SU-DHL-6 (cell line): ENCODE results near the gene XIRP1.

ENCODE experiments used
- H2AFZ ChIP-seq: fragments of 200-600 bp; sonication (generic); 2 replicates; pipeline ENCODE4 v1.6.1; 2014; ENCODE audit warnings: low read depth, mild to moderate bottlenecking, moderate library complexity, mixed read lengths, antibody characterized with exemption, low read length; ENCODE audit not compliant: severe bottlenecking
- H3F3A ChIP-seq: fragments of 200-600 bp; shearing (Covaris generic); 2 replicates; pipeline ENCODE4 v1.6.0; 2016; ENCODE audit warnings: antibody characterized with exemption, mild to moderate bottlenecking; ENCODE audit not compliant: insufficient read depth
- H3K27ac ChIP-seq: fragments of 200-600 bp; sonication (generic); 2 replicates; pipeline ENCODE4 v1.5.1; 2016; ENCODE audit warnings: low read depth, mild to moderate bottlenecking, low read length, moderate library complexity, mixed read lengths
- H3K27me3 ChIP-seq: fragments of 200-600 bp; sonication (generic), shearing (Covaris generic); 2 replicates; pipeline ENCODE4 v1.6.0; 2014; ENCODE audit warnings: mild to moderate bottlenecking, low read length
- H3K36me3 ChIP-seq: fragments of 200-600 bp; sonication (generic); 2 replicates; pipeline ENCODE4 v1.6.1; 2014; ENCODE audit warnings: mild to moderate bottlenecking, low read length, mixed read lengths
- H3K4me2 ChIP-seq: fragments of 300-600, 200-600 bp; shearing (Covaris generic), sonication (generic); 2 replicates; pipeline ENCODE4 v1.6.0; 2014; ENCODE audit warnings: low read length, low read depth, mild to moderate bottlenecking; ENCODE audit not compliant: poor library complexity, severe bottlenecking
- H3K4me3 ChIP-seq: fragments of 200-600 bp; sonication (generic); 2 replicates; pipeline ENCODE4 v1.5.1; 2014; ENCODE audit warnings: antibody characterized with exemption, low read length, mild to moderate bottlenecking, mixed read lengths; ENCODE audit not compliant: insufficient read depth, poor library complexity, severe bottlenecking
- H3K79me2 ChIP-seq: fragments of 200-600 bp; sonication (generic); 2 replicates; pipeline ENCODE4 v1.6.1; 2014; ENCODE audit warnings: mild to moderate bottlenecking, low read length, moderate library complexity; ENCODE audit not compliant: insufficient read depth
- H3K9ac ChIP-seq: fragments of 200-600 bp; sonication (generic); 2 replicates; pipeline ENCODE4 v1.7.0; 2014; ENCODE audit warnings: mild to moderate bottlenecking, low read length
- H3K9me2 ChIP-seq: fragments of 200-600 bp; sonication (generic); replicated peaks from 2 replicates; pipeline ENCODE4 v1.6.1; 2014; ENCODE audit warnings: low read length; ENCODE audit not compliant: insufficient read depth
- H3K9me3 ChIP-seq: fragments of 200-600 bp; sonication (generic); 2 replicates; pipeline ENCODE4 v1.6.1; 2014; ENCODE audit warnings: low read length, mixed read lengths; ENCODE audit not compliant: insufficient read depth
- H4K20me1 ChIP-seq: fragments of 200-600 bp; sonication (generic); 2 replicates; pipeline ENCODE4 v1.6.1; 2014; ENCODE audit warnings: low read depth, mild to moderate bottlenecking, antibody characterized with exemption, low read length, moderate library complexity, mixed read lengths
- EZH2phosphoT487 ChIP-seq: fragments of 200-600 bp; sonication (generic), shearing (Covaris generic); conservative IDR thresholded peaks from 2 replicates; pipeline ENCODE4 v1.6.1; 2018; ENCODE audit warnings: mild to moderate bottlenecking, antibody characterized with exemption, low read length, moderate library complexity, mixed read lengths
- TF ChIP-seq, protein P1 (sequence below): fragments of 200-600 bp; sonication (generic); IDR thresholded peaks from one replicate; pipeline ENCODE4 v1.5.1; 2017; ENCODE audit warnings: antibody characterized with exemption, mild to moderate bottlenecking, low read length, moderate library complexity; ENCODE audit not compliant: insufficient read depth, poor library complexity, severe bottlenecking

Gene XIRP1

DNA sequence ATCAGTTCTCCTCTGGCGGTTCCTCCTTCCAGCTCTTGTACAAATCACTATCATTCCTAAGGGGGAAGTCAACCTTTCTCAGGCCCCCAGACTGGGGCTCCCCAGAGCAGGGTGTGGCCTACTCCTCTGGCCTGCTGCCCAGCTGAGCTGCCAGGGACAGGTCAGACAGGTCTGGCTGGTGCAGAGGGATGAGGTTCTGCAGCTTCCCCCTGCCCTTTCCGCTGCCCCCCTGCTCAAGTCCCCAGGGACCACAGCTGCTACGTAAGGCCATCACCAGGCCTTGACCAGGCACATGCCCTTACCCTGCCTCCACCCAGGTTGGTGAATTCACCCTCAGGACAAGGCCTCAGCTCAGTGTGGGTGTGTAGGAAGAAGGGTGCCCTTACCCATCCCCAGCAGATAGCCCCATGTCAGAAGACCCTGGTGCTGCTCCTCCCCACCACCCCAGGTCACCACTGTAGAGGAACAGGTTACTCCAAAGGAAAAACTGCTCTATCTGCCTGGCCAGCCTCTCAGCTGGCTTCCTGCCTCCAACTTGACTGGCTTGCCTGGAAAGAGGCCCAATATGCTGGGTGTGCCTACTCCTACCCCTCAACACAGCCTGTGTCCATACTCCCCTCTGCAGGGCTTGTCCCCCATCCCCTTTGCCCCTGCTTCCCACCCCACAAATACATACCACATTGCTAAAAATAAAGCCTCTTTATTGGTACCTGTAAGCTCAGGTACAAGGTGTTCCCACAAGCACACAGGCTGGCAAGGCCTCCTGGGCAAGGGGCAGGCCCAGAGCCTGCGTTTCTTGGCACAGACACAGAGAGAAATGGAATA, 51.0 kb downstream of the XIRP1 start:
- H3K4me2 ChIP-seq, result no peak overlapping the region

DNA sequence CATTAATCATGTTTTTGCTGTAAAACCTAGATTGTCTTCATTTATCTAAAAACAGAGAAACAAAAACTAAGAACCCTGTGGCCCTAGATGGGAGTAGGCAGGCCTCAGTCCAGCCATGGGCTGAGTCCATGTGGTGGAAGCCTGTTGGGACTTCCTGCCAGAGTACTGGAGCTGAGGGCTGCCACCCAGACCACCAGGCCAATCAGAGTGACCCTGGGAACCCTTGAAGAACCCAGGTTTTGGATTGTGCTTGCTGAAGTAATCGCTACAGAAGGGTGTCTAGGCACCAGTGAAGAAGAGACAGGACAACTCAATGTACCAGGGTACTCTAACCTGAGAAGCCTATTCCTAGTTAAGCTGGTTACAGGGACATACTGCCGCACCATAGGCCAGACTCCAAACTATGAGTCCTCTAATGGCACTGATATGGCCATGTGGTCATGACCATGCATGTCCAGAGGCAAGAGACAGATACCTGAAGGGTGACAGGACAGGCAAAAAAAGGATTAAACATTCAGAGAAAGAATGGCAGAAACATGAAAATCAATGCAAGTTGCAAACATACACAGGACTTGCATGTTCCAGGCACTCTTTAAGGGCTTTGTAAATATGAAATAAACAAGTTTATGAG, 51.9 kb downstream of the XIRP1 start:
- Histone ChIP-seq H3K4me2 (no peak overlapping the region), H4K20me1 (no peaks in the 10 kb centered on the region), H3K9me3 (no peaks in the 10 kb centered on the region), H3F3A (no peaks in the 10 kb centered on the region), H3K4me3 (no peak overlapping the region), H3K9me2 (no peaks in the 10 kb centered on the region), H3K27ac (no peak overlapping the region), H3K36me3 (no peaks in the 10 kb centered on the region), H3K79me2 (no peaks in the 10 kb centered on the region), H3K9ac (no peak overlapping the region), H3K27me3 (no peaks in the 10 kb centered on the region), H2AFZ (no peak overlapping the region)
- TF ChIP-seq, protein P1, sequence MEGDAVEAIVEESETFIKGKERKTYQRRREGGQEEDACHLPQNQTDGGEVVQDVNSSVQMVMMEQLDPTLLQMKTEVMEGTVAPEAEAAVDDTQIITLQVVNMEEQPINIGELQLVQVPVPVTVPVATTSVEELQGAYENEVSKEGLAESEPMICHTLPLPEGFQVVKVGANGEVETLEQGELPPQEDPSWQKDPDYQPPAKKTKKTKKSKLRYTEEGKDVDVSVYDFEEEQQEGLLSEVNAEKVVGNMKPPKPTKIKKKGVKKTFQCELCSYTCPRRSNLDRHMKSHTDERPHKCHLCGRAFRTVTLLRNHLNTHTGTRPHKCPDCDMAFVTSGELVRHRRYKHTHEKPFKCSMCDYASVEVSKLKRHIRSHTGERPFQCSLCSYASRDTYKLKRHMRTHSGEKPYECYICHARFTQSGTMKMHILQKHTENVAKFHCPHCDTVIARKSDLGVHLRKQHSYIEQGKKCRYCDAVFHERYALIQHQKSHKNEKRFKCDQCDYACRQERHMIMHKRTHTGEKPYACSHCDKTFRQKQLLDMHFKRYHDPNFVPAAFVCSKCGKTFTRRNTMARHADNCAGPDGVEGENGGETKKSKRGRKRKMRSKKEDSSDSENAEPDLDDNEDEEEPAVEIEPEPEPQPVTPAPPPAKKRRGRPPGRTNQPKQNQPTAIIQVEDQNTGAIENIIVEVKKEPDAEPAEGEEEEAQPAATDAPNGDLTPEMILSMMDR, result no peak
- TF ChIP-seq EZH2phosphoT487, result no peak

More for the DNA sequence above, 51.0 kb downstream of the XIRP1 start:
- no peak overlapping the region for H3K27ac ChIP-seq
- H3K9me3 ChIP-seq, result no peaks in the 10 kb centered on the region
- no peak overlapping the region for H2AFZ ChIP-seq
- H3K9me2 ChIP-seq, result no peaks in the 10 kb centered on the region
- H3K79me2 ChIP-seq, result no peaks in the 10 kb centered on the region
- no peak overlapping the region for H3K9ac ChIP-seq
- H3F3A ChIP-seq, result no peaks in the 10 kb centered on the region
- no peak overlapping the region for H3K4me3 ChIP-seq
- no peaks in the 10 kb centered on the region for H3K36me3 ChIP-seq
- no peaks in the 10 kb centered on the region for H4K20me1 ChIP-seq
- H3K27me3 ChIP-seq, result no peaks in the 10 kb centered on the region
- TF ChIP-seq, protein P1, result no peak
- TF ChIP-seq EZH2phosphoT487, result no peak

DNA sequence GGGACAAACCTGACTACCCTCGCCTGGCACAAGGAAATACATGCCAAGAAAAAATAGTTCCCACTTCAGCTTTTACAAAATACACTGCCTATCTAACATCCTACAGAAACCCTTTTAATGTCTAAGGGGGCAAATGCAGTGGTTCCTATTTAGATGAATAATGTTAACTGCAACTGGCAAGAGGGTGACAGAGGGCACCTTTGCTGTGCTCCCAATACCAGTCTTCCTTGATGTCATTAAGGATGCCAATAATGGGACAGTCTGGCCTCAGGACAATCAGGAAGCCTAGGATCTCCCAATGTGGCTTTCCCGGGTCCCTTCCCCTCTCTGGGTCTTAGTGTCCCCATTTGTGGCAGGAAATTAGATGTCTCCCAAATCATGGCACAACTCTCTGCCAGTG, 53.0 kb downstream of the XIRP1 start:
- Histone ChIP-seq H3K27ac (no peak overlapping the region), H4K20me1 (no peaks in the 10 kb centered on the region), H3K36me3 (no peaks in the 10 kb centered on the region), H3K79me2 (no peaks in the 10 kb centered on the region), H2AFZ (no peak overlapping the region), H3K27me3 (no peaks in the 10 kb centered on the region), H3K4me2 (no peak overlapping the region), H3F3A (no peaks in the 10 kb centered on the region), H3K4me3 (no peak overlapping the region), H3K9me2 (no peaks in the 10 kb centered on the region), H3K9ac (no peak overlapping the region), H3K9me3 (no peaks in the 10 kb centered on the region)
- TF ChIP-seq, protein P1, result no peak
- no peak for TF ChIP-seq EZH2phosphoT487
